ENCODE results near the gene TMEM164. TPM values are rescaled to one million over a fixed set of nuclear protein-coding genes. Genes with fewer than 3 reads are reported as not detected.

The TMEM164 gene
- total and polyA plus RNA-seq, 10 of the 15 experiments (the other 5 are each of a cell fraction or from before 2014, with no cell fraction given) = 0.61 to 18.3 (median 7.0) TPM

DNA sequence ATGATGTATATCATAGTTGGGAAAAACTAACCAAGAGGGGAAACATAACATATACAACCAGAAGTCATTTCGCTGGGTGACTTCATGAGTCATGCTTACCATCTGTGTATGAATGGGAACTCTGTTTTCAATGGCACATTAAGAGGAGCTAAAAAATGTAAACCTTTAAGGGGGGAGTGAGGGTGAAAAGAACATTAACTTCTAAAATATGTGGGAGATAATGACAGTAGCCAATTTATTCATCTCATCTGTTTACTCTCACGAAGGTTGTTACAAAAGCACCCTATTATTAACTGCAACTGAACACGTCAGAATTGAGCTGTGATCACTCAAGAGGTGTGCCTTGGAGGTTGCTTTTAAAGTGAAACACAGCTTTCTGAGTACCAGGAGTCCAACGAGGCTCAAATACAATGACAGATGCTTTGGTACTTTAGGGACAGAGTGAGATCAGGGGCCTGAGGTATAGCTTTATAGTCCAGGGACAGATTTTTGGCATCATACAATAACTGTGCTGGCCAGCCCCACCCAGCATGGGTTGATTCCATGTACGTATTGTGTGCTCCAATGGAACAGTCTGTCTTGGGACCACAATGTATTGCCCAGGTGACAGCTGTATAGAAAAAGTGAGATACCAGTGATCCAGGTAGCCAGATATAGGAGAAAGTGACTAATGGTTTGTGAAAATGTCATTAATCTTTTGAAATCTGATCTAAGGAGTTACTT, 207.7 kb downstream of the TMEM164 start:
- RAD21 ChIA-PET (ENCODE audit: unreplicated experiment) = no interaction called here

More for the DNA sequence above, 207.7 kb downstream of the TMEM164 start:
- no peaks in the 10 kb centered on the region for H3K9me3 ChIP-seq (replicated peaks; ENCODE audit: control insufficient read depth, insufficient read depth, low read length)
- FAIRE-seq = no peak
- no peaks in the 10 kb centered on the region for H3K27me3 ChIP-seq (replicated peaks in 1 of 2; ENCODE audit: control insufficient read depth in 2 of 2, insufficient read depth in 2 of 2, low read length in 1 of 2)
- WGBS (ENCODE audit: insufficient coverage, insufficient replicate concordance, low lambda C conversion rate, missing lambda C conversion rate) = 41% methylated on average over 5 of the region's 5 CpGs
- no peaks in the 10 kb centered on the region for H3K4me1 ChIP-seq (ENCODE audit: control insufficient read depth, insufficient read depth, low read length)
- no peak overlapping the region for H2AFZ ChIP-seq (ENCODE audit: control insufficient read depth, low read depth, low read length)
- no peak overlapping the region for H3K27ac ChIP-seq (ENCODE audit: control insufficient read depth, insufficient read depth)
- no peak for TF ChIP-seq NR2F1 (conservative IDR thresholded peaks at IDR 0.05)
- TF ChIP-seq TAF1 (IDR thresholded peaks at IDR 0.05; ENCODE audit: borderline replicate concordance, low read depth, low read length) = no peak
- TF ChIP-seq, protein P1, sequence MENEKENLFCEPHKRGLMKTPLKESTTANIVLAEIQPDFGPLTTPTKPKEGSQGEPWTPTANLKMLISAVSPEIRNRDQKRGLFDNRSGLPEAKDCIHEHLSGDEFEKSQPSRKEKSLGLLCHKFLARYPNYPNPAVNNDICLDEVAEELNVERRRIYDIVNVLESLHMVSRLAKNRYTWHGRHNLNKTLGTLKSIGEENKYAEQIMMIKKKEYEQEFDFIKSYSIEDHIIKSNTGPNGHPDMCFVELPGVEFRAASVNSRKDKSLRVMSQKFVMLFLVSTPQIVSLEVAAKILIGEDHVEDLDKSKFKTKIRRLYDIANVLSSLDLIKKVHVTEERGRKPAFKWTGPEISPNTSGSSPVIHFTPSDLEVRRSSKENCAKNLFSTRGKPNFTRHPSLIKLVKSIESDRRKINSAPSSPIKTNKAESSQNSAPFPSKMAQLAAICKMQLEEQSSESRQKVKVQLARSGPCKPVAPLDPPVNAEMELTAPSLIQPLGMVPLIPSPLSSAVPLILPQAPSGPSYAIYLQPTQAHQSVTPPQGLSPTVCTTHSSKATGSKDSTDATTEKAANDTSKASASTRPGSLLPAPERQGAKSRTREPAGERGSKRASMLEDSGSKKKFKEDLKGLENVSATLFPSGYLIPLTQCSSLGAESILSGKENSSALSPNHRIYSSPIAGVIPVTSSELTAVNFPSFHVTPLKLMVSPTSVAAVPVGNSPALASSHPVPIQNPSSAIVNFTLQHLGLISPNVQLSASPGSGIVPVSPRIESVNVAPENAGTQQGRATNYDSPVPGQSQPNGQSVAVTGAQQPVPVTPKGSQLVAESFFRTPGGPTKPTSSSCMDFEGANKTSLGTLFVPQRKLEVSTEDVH (IDR thresholded peaks at IDR 0.05; ENCODE audit: low read depth, partially characterized antibody) = no peak
- no peak for TF ChIP-seq LARP7 (IDR thresholded peaks at IDR 0.05)
- TF ChIP-seq GABPA (IDR thresholded peaks at IDR 0.05; ENCODE audit: low read depth) = no peak
- no peak for TF ChIP-seq ESRRA (IDR thresholded peaks at IDR 0.05; ENCODE audit: low read length)
- TF ChIP-seq, protein P2, sequence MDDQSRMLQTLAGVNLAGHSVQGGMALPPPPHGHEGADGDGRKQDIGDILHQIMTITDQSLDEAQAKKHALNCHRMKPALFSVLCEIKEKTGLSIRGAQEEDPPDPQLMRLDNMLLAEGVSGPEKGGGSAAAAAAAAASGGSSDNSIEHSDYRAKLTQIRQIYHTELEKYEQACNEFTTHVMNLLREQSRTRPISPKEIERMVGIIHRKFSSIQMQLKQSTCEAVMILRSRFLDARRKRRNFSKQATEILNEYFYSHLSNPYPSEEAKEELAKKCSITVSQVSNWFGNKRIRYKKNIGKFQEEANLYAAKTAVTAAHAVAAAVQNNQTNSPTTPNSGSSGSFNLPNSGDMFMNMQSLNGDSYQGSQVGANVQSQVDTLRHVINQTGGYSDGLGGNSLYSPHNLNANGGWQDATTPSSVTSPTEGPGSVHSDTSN (IDR thresholded peaks at IDR 0.05; ENCODE audit: insufficient replicate concordance, low read depth, low read length) = no peak
- no peak for TF ChIP-seq CBX5 (IDR thresholded peaks at IDR 0.05; ENCODE audit: low read depth)
- no peak for TF ChIP-seq TBL1XR1 (IDR thresholded peaks at IDR 0.05; ENCODE audit: low read depth, low read length)
- TF ChIP-seq ASH2L (IDR thresholded peaks at IDR 0.05; ENCODE audit: borderline replicate concordance, low read depth) = no peak
- TF ChIP-seq DPF2 (IDR thresholded peaks at IDR 0.05) = no peak
- TF ChIP-seq KDM1A (IDR thresholded peaks at IDR 0.05; ENCODE audit: borderline replicate concordance) = no peak
- intact Hi-C loops (cut with micrococcal nuclease; ENCODE audit: unreplicated experiment) (no loop called here), in situ Hi-C loops (cut with MboI) (no loop called here)
- H3K79me2 ChIP-seq (ENCODE audit: control insufficient read depth, insufficient read depth, low read length) = no peaks in the 10 kb centered on the region
- ATAC-seq = no peak
- POLR2A ChIA-PET = no interaction called here
- H3K36me3 ChIP-seq (ENCODE audit: control insufficient read depth in 2 of 2, insufficient read depth in 2 of 2, low read length in 1 of 2) = no peaks in the 10 kb centered on the region
- H3K9ac ChIP-seq (ENCODE audit: control insufficient read depth, insufficient read depth, low read length) = no peak overlapping the region
- BruUV-seq (replicated peaks) = no TSS peak
- H3K4me2 ChIP-seq (ENCODE audit: control insufficient read depth, insufficient read depth) = no peak overlapping the region
- no peaks in the 10 kb centered on the region for H4K20me1 ChIP-seq (ENCODE audit: control insufficient read depth, insufficient read depth)
- CTCF ChIA-PET = interaction anchor here (0.6 to 1.2 kb wide), 2 partner anchors 11 to 13 kb away, joined by 4 to 6 read pairs; no protein-coding TSS in a partner anchor
- SMC1A ChIA-PET (ENCODE audit: uncharacterized antibody, unreplicated experiment) = interaction anchor here (0.6 to 1.3 kb wide), 5 partner anchors 9 to 197 kb away, joined by 3 read pairs; no protein-coding TSS in a partner anchor
- DNase-seq (ENCODE audit: low read depth, low spot score) = no peak
- H3K4me3 ChIP-seq = no peak overlapping the region

Data from GM12878 (cell line).